Measurements from ENCODE around the gene THBS1.

THBS1 gene

DNA sequence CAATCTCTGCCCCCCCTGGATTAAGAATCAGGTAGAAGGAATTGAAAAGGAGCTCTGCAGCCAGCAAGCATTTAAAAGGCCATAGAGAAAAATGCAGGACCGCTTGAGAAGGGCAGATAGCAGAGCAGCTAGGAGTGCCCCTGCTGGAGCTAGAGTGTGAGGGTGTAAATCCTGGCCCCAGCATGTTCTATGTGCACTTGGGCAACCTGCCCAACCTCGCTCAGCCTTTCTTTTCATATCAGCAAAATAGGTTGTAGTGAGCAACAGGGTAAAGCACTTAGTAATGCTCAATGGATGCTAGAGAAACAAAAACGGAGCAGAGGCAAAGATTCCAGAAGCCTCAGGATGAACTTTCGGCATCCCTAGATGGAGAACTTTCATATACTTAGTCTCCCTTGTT, 25.0 kb upstream of the THBS1 start:
- ATAC-seq, result no peak
- TF ChIP-seq OSR1 (CRISPR knock-in tag; IDR thresholded peaks at IDR 0.05), result no peak
- TF ChIP-seq PPARA (CRISPR knock-in tag; IDR thresholded peaks at IDR 0.05; ENCODE audit: borderline replicate concordance), result no peak
- TF ChIP-seq, protein P1, sequence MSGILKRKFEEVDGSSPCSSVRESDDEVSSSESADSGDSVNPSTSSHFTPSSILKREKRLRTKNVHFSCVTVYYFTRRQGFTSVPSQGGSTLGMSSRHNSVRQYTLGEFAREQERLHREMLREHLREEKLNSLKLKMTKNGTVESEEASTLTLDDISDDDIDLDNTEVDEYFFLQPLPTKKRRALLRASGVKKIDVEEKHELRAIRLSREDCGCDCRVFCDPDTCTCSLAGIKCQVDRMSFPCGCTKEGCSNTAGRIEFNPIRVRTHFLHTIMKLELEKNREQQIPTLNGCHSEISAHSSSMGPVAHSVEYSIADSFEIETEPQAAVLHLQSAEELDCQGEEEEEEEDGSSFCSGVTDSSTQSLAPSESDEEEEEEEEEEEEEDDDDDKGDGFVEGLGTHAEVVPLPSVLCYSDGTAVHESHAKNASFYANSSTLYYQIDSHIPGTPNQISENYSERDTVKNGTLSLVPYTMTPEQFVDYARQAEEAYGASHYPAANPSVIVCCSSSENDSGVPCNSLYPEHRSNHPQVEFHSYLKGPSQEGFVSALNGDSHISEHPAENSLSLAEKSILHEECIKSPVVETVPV (CRISPR knock-in tag; IDR thresholded peaks at IDR 0.05), result no peak
- TF ChIP-seq GLIS3 (CRISPR knock-in tag; IDR thresholded peaks at IDR 0.05), result no peak
- TF ChIP-seq TOX (CRISPR knock-in tag; IDR thresholded peaks at IDR 0.05; ENCODE audit: borderline replicate concordance), result no peak
- TF ChIP-seq ZNF565 (CRISPR knock-in tag; conservative IDR thresholded peaks at IDR 0.05; ENCODE audit: low read depth), result no peak
- TF ChIP-seq TSHZ2 (CRISPR knock-in tag; IDR thresholded peaks at IDR 0.05), result no peak

- ATAC-seq, result no peak
Observed at GRCh38 chr15:39556461-39556860, 24.4 kb upstream of the THBS1 start.

GRCh38 chr15:39558421-39558820, 22.5 kb upstream of the THBS1 start:
- no peak for ATAC-seq
- no peak for TF ChIP-seq RARB (CRISPR knock-in tag; IDR thresholded peaks at IDR 0.05)
- no peak for TF ChIP-seq BACH2 (CRISPR knock-in tag; IDR thresholded peaks at IDR 0.05; ENCODE audit: borderline replicate concordance)
- no peak for TF ChIP-seq GLIS3 (CRISPR knock-in tag; IDR thresholded peaks at IDR 0.05)

More at GRCh38 chr15:39556461-39556860, 24.4 kb upstream of the THBS1 start:
- no peak for TF ChIP-seq RARB (CRISPR knock-in tag; IDR thresholded peaks at IDR 0.05)
- no peak for TF ChIP-seq SNAI2 (CRISPR knock-in tag; IDR thresholded peaks at IDR 0.05)
- TF ChIP-seq BACH2 (CRISPR knock-in tag; IDR thresholded peaks at IDR 0.05; ENCODE audit: borderline replicate concordance), result no peak

- TF ChIP-seq ZNF70 (CRISPR knock-in tag; IDR thresholded peaks at IDR 0.05) (no peak), GLIS3 (CRISPR knock-in tag; IDR thresholded peaks at IDR 0.05) (no peak), ZFP3 (CRISPR knock-in tag; IDR thresholded peaks at IDR 0.05) (no peak), TSHZ2 (CRISPR knock-in tag; IDR thresholded peaks at IDR 0.05) (no peak), TCF4 (CRISPR knock-in tag; IDR thresholded peaks at IDR 0.05; ENCODE audit: borderline replicate concordance) (no peak), POU6F1 (CRISPR knock-in tag; IDR thresholded peaks at IDR 0.05; ENCODE audit: borderline replicate concordance, low read depth) (no peak), ESRRG (CRISPR knock-in tag; IDR thresholded peaks at IDR 0.05) (no peak), ISL1 (CRISPR knock-in tag; IDR thresholded peaks at IDR 0.05) (no peak), BACH2 (CRISPR knock-in tag; IDR thresholded peaks at IDR 0.05; ENCODE audit: borderline replicate concordance) (no peak), ZFP30 (CRISPR knock-in tag; IDR thresholded peaks at IDR 0.05) (no peak), SNAI2 (CRISPR knock-in tag; IDR thresholded peaks at IDR 0.05) (no peak), ZNF565 (CRISPR knock-in tag; conservative IDR thresholded peaks at IDR 0.05; ENCODE audit: low read depth) (no peak), CSDC2 (CRISPR knock-in tag; IDR thresholded peaks at IDR 0.05) (no peak), ZNF8 (CRISPR knock-in tag; IDR thresholded peaks at IDR 0.05) (no peak)
- TF ChIP-seq, protein P2, sequence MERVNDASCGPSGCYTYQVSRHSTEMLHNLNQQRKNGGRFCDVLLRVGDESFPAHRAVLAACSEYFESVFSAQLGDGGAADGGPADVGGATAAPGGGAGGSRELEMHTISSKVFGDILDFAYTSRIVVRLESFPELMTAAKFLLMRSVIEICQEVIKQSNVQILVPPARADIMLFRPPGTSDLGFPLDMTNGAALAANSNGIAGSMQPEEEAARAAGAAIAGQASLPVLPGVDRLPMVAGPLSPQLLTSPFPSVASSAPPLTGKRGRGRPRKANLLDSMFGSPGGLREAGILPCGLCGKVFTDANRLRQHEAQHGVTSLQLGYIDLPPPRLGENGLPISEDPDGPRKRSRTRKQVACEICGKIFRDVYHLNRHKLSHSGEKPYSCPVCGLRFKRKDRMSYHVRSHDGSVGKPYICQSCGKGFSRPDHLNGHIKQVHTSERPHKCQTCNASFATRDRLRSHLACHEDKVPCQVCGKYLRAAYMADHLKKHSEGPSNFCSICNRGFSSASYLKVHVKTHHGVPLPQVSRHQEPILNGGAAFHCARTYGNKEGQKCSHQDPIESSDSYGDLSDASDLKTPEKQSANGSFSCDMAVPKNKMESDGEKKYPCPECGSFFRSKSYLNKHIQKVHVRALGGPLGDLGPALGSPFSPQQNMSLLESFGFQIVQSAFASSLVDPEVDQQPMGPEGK (CRISPR knock-in tag; IDR thresholded peaks at IDR 0.05; ENCODE audit: borderline replicate concordance), result no peak
- TF ChIP-seq, protein P3, sequence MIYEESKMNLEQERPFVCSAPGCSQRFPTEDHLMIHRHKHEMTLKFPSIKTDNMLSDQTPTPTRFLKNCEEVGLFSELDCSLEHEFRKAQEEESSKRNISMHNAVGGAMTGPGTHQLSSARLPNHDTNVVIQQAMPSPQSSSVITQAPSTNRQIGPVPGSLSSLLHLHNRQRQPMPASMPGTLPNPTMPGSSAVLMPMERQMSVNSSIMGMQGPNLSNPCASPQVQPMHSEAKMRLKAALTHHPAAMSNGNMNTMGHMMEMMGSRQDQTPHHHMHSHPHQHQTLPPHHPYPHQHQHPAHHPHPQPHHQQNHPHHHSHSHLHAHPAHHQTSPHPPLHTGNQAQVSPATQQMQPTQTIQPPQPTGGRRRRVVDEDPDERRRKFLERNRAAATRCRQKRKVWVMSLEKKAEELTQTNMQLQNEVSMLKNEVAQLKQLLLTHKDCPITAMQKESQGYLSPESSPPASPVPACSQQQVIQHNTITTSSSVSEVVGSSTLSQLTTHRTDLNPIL (CRISPR knock-in tag; IDR thresholded peaks at IDR 0.05; ENCODE audit: low read depth), result no peak
- TF ChIP-seq, protein P1 (CRISPR knock-in tag; IDR thresholded peaks at IDR 0.05), result no peak
- no peak for ATAC-seq
Observed at GRCh38 chr15:39564972-39565665, 15.8 kb upstream of the THBS1 start.

Measured in SK-N-SH treated with all-trans-retinoic acid at 6 μM for 48 hours (cell line).